Measurements from ENCODE around the gene MAD1L1.
"Not testable (repeated sequence)": the region's sequence is repeated elsewhere in the genome, so short reads cannot be mapped to it uniquely, and the experiment has no call there.

Gene MAD1L1

GRCh38 chr7:1851721-1852516, 380.8 kb downstream of the MAD1L1 start:
- no peak for DNase-seq

DNA sequence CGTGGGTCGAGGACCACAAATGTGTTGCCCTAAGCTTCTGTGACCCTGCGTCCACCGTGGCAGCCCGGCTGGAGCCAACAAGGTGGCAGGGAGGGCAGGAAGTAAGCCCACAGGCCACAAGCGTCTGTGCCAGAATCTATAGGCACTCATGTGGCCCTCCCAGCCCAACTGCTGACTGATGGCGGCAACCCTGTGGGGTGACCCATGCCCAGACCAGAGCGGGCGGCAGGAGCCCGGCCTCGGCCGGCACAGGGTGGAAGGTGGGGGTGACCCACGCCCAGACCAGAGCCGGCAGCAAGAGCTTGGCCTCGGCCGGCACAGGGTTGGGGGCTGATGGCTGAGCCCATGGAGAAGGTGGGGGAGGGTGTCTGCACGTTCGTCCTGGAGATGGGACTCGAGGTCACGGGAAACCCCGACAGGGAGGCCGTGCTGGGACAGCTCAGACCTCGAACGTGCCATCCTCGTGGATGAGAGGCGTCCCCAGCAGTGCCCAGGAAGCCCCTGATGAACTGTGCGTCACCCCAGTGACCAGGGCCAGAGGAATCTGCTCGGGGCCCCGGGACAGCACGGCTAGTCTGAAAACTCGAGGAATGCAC, 381.7 kb downstream of the MAD1L1 start:
- DNase-seq, result no peak

DNA sequence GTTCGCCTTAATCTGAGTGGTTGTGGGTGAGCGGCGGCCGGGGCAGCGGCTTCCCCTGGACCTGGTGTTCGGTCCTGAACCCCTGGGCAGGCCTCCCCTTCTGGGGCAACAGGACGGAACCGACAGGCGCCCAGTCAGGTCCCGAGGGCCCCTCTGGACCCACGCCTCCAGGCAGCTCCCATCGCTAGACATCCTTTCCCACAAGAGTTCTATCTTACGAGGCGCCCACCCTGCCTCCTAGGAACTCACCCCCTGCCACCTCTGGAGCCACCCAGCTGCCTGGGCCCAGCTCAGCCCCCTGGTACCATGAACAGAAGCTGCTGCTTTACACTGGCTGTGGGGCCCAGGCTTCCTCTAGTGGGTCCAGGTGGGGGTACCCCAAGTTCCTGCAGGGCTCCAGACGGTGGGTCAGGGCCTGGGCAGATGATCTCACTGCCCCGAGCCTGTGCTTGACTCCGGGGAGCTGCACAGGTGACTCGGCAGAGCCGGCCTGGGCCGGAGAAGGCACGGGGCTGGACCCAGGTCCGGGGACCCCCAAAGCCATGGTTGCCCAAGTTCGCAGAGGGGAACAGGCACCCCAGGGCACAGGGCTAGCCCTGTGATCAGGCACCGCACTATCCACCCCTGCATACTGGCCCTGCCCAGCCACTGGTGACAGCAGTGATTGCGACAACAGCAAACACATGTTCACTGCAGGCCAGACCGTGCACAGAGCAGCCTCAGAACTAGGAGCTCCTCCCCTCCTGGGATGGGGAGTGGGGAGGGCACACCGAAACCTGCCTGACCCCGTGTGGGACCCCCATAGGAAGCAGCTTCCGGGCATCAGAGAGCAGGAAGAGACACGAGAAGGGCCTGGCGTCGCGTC, 382.4 kb downstream of the MAD1L1 start:
- no peak for DNase-seq

GRCh38 chr7:1849351-1850041, 383.2 kb downstream of the MAD1L1 start:
- DNase-seq, result no peak

GRCh38 chr7:1848911-1849311, 383.8 kb downstream of the MAD1L1 start:
- DNase-seq, result no peak

- DNase-seq, result no peak
Measured at GRCh38 chr7:1848013-1848640, 384.6 kb downstream of the MAD1L1 start.

GRCh38 chr7:1847260-1848001, 385.3 kb downstream of the MAD1L1 start:
- DNase-seq, result no peak

DNA sequence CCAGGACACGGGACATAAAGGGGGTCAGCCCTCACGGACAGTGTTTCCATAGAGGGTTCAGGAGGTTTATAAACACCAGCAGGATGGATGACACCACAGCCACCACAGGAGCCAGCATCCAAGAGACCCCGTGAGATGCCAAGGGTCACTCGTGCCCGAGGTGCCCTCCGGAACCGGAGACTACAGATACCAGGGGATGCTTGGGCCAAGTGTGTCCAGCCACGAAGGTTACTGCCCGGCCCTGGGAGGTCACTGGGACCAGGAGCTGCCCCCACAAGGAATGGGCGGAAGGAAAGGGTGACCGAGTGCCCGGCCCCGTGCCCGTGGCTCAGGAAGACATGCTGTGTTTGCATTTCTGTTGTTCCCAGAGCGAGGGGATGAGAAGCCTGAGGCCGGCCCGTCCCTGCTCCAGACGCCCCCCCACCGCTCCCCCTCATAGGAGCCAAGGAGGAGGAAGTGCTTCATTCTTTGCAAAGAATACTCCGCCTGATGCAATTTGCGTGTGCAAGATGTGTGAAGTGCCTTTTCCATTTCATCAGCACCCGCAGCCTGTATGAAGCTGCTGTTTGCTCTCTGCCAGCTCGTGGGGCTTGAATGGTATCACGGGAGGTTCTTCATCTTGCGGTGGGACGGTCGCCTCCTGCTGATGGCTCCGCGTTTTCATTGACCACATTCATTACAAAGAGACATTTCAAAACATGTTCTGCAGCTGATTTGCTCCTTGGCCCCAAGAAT, 386.2 kb downstream of the MAD1L1 start:
- no peak for DNase-seq

- no peak for DNase-seq
Measured at GRCh38 chr7:1845536-1846311, 387.0 kb downstream of the MAD1L1 start.

DNA sequence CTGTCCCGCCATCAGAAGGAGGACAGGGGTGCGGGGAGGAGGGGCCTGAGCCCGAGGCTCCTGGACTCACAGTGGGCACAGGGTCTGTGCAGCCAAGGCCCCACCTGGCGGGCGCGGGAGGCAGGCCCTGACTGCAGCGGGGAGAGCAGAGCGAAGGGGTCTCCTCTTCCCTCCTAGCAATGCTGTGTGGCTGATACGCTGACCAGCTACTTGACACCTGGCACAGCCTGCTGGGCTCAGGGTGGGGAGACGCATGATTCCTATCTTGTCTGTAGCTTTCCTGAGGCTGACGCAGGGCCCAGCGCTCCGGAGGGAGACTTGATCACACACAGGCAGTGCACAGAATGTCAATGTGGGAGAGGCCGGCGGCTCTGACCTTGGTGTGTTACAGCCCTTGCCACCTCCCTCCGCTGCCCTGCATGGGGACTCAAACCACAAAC, 387.8 kb downstream of the MAD1L1 start:
- DNase-seq, result no peak

DNA sequence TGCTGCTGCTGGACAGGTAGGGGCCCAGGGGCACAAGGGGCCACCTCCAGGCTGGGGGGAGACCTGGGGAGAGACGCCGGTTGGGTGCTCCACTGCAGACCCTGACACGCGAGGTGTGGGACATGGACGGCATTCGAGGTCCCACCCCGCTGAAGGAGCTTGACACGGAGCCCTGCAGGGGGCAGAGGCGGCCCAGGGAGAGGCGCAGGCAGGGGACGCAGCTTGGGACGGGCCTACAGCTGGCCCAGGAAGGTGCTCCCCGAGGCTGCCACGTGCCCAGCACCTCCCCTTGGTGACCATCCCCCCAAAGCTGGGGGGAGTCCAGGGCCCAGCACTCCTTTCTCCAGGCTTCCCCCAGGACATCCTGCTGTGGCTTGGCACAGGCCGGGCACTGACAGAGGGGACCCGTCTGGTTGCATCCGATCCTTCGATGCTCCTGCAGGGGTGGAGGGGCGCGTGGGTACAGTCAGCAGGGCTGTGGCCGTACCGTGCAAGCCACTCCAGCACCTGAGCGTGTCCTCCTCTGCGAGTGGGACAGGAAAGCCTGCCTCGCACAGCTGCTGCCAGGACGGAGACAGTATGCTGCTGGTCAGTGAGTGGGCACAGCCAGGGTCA, 388.3 kb downstream of the MAD1L1 start:
- no peak for DNase-seq

GRCh38 chr7:1843921-1844335, 388.8 kb downstream of the MAD1L1 start:
- no peak for DNase-seq

DNA sequence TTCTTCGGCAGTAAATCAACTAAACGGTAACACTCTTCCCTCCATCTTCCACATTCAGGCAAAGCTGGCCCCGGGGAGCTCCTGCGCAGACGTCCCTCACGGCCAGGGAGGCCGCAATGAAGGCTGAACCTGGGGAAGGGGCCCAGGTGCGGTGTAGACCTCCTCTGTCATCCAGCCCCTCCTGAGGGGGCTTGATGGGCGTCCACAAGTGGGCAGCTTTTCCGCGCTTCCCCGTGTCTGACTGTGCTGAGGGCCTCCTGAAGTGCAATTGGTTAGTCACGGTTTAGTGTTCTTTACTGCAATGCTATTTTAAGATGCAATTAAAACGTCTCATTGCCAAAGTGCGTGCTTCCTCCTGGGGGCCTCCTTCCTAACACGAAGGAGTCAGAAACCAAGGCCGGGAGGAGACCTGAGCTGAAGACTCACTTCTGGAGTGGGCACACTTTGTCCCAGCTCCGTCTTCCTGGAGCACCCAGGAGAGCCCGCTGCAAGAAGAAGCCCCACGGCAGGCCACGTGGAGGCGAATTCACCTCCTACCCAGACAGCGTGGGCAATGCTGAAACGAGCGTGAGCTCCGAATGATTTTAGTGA, 389.4 kb downstream of the MAD1L1 start:
- DNase-seq, result no peak

- no peak for DNase-seq
Measured at GRCh38 chr7:1842321-1843221, 390.2 kb downstream of the MAD1L1 start.

DNA sequence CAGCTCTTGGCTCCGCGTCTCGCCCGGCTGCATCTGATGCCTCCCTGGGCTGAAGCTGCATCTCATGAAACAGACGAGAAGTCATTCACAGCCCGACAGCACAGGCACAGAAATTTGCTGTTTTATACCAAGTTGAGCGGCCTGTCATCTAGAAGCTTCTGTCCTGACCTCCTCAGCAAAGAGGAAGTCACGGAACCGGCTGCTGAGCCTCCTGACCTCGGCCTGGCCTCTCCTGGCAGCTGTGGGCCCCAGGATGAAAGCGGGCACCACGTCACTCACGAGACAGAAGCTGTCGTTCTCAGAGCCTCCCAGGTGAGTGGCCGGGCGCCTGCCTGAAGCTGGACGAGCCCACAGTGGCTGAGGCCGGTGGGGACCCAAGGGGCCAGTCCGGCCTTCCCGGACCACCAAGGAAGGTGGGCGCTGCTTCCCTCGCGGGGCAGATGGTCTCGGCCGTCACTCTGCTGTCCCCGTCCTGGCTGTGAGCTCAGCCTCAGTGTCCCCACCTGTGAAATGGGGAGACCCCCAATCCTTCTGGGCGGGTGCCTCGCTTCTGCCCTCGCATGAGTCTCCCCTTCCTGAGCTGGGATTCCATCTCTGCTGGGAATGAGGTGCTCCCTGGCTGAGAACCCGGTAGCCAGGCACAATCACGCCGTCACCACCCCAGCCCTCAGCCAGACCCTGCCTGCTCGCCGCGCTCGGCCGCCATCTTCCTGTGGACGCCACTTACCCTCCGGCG, 391.3 kb downstream of the MAD1L1 start:
- DNase-seq, result not testable (repeated sequence)

DNA sequence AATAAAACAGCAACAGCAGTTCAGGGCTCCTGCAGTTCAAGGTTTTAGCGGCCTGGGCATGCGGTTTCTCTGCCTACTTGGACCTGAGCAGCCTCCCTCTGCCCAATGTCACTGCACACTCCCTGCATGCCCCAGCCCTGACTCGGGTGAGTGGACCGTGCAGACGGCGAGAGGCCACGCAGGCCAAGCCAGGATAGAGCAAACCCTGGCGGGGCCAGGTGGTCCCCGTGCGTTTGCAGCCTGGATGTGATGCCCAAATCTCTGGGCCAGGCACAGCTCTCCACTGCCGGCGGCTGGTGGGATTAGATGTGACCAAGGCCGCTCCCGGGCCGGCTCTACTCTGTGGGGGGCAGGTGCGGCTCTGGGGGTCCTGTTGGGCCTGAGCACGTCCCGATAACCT, 392.0 kb downstream of the MAD1L1 start:
- not testable (repeated sequence) for DNase-seq

GRCh38 chr7:1839701-1840100, 393.0 kb downstream of the MAD1L1 start:
- no peak for DNase-seq

Measured in NCI-H1436 (cell line).